ENCODE measurements around the gene SPACA7. TPM values are rescaled to one million over a fixed set of nuclear protein-coding genes. Genes with fewer than 3 reads are reported as not detected.
A peak's percentile ranks its signal among the peaks of the same experiment; 100 is the strongest.

Gene SPACA7
- total RNA-seq, 1 donor from 2014 or later: not detected

GRCh38 chr13:112346173-112346898, 29.8 kb upstream of the SPACA7 start:
- Mint-ChIP-seq H3K27ac (no peak overlapping the region), H3K27me3 (peaks cover 84% of the 10 kb centered on the region), H3K36me3 (no peaks in the 10 kb centered on the region), H3K4me1 (ENCODE audit: unreplicated experiment) (peaks cover 19% of the 10 kb centered on the region), H3K4me3 (no peak overlapping the region), H3K9me3 (no peaks in the 10 kb centered on the region)
- peak; percentile 18 for TF ChIP-seq CTCF (conservative IDR thresholded peaks at IDR 0.05)
- DNase-seq (ENCODE audit: extremely low spot score, unreplicated experiment): peak; percentile 74

- H3K9me3 Mint-ChIP-seq: no peaks in the 10 kb centered on the region
- TF ChIP-seq CTCF (conservative IDR thresholded peaks at IDR 0.05): no peak
- H3K27me3 Mint-ChIP-seq: peaks cover 84% of the 10 kb centered on the region
- no peak overlapping the region for H3K27ac Mint-ChIP-seq
- H3K36me3 Mint-ChIP-seq: no peaks in the 10 kb centered on the region
- peak; percentile 48 for DNase-seq (ENCODE audit: extremely low spot score, unreplicated experiment)
- H3K4me1 Mint-ChIP-seq (ENCODE audit: unreplicated experiment): peaks cover 19% of the 10 kb centered on the region
- no peak overlapping the region for H3K4me3 Mint-ChIP-seq
Measured at GRCh38 chr13:112346899-112347229, 29.3 kb upstream of the SPACA7 start.

DNA sequence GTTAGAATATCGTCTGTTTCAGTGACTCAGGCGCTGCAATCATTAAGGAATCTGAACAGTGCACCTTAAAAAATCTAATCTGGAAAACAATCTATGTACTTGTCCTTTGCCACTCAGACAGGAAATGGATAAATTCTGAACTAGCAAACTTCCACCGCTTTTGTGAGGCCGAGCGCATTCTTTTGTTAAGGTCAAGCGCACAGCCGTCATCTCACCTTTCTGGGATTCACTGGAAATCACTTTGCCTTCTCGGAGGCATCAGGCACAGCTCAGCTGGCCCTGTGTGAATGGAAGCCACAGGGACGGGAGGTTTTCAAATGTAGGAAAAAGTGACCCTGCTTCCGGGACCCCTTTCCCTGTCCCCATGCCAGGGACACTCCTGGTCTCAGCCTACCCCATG, 28.2 kb upstream of the SPACA7 start:
- H3K27ac Mint-ChIP-seq: no peak overlapping the region
- no peaks in the 10 kb centered on the region for H3K36me3 Mint-ChIP-seq
- no peak overlapping the region for H3K4me3 Mint-ChIP-seq
- no peaks in the 10 kb centered on the region for H3K9me3 Mint-ChIP-seq
- DNase-seq (ENCODE audit: extremely low spot score, unreplicated experiment): no peak
- no peak for TF ChIP-seq CTCF (conservative IDR thresholded peaks at IDR 0.05)
- H3K27me3 Mint-ChIP-seq: peaks cover 83% of the 10 kb centered on the region
- peaks cover 19% of the 10 kb centered on the region for H3K4me1 Mint-ChIP-seq (ENCODE audit: unreplicated experiment)

DNA sequence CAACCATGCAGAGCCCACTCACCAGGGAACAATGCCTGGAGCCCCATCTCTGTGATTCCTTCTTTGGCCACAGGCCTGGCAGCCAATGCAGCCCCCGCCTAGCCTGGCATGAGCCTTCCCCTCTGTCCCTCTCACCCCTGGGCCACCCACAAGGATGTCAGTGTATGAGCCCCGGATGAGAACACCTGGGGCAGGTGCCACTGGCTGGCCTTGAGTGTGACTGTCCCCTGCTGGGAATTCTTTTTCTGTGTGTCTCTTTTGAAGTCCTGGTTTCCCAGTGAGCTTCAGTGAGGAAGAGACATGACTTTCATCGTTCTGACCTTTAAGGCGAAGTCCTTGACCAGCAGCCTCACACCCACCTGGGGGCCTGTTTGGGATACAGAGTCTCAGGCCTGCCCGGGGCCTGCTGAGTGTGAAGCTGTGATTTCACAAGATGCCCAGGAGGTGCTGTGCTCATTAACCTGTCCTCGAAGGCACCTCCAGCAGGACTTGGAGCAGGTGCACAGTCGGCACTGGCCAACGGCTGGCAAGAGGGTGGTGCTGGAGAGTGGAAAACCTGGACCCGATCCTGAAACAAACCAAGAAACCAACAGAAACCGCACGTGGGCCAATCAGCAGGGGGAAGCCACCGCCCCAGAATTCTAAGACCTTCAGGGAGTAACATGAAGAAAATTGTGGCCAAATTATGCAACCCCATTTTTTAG, 27.4 kb upstream of the SPACA7 start:
- Mint-ChIP-seq H3K9me3 (no peaks in the 10 kb centered on the region), H3K36me3 (no peaks in the 10 kb centered on the region), H3K4me3 (no peak overlapping the region), H3K27me3 (peaks cover 86% of the 10 kb centered on the region), H3K27ac (no peak overlapping the region), H3K4me1 (ENCODE audit: unreplicated experiment) (peaks cover 19% of the 10 kb centered on the region)
- TF ChIP-seq CTCF (conservative IDR thresholded peaks at IDR 0.05): no peak
- DNase-seq (ENCODE audit: extremely low spot score, unreplicated experiment): no peak

- no peak overlapping the region for H3K27ac Mint-ChIP-seq
- H3K4me3 Mint-ChIP-seq: no peak overlapping the region
- peaks cover 77% of the 10 kb centered on the region for H3K27me3 Mint-ChIP-seq
- no peaks in the 10 kb centered on the region for H3K9me3 Mint-ChIP-seq
- no peak for DNase-seq (ENCODE audit: extremely low spot score, unreplicated experiment)
- peaks cover 19% of the 10 kb centered on the region for H3K4me1 Mint-ChIP-seq (ENCODE audit: unreplicated experiment)
- H3K36me3 Mint-ChIP-seq: no peaks in the 10 kb centered on the region
- no peak for TF ChIP-seq CTCF (conservative IDR thresholded peaks at IDR 0.05)
Measured at GRCh38 chr13:112349681-112350080, 26.5 kb upstream of the SPACA7 start.
